HCT116 (cell line): ENCODE data around the gene OXCT2. TPM values are rescaled to one million over a fixed set of nuclear protein-coding genes. Genes with fewer than 3 reads are reported as not detected.

Experiments
- ATAC-seq: fragments of 200-7000 bp; cut with Tn5 transposase; 2 replicates; pipeline ENCODE4 v1.9.1; 2020; ENCODE audit warnings: mild to moderate bottlenecking, moderate library complexity
- BruUV-seq: library from RNA; stranded (reverse); fragments of 400-500 nt; replicated peaks from 2 replicates; lab custom pipeline; 2021; lab: Mats Ljungman, UMichigan
- CTCF ChIA-PET: fragments of 300-600 bp; sonication (Branson Sonifier 250); formaldehyde crosslinking; loops from one replicate; lab custom pipeline; 2021; ENCODE audit warnings: antibody characterized with exemption; lab: Charles Lee
- POLR2A ChIA-PET: fragments of 300-600, 350-600 bp; sonication (Branson Sonifier 250); formaldehyde crosslinking; loops from one replicate; lab custom pipeline; 2021; ENCODE audit warnings: antibody characterized with exemption; lab: Charles Lee
- RAD21 ChIA-PET, 2 experiments: fragments of 300-600 bp; sonication (Branson Sonifier 250); formaldehyde crosslinking; loops; one replicate each; lab custom pipeline; 2023; ENCODE audit warnings: low total read pairs in 2 of 2; ENCODE audit not compliant: uncharacterized antibody in 2 of 2, unreplicated experiment in 2 of 2, low non-redundant PET in 1 of 2; lab: Charles Lee
- DNase-seq: peaks from one replicate; pipeline ENCODE4 v3.0.0-alpha.2; 2010; ENCODE audit warnings: low read depth, low spot score
- H2AFZ ChIP-seq: fragments of 200-600 bp; shearing (Covaris generic), sonication (generic); 2 replicates; pipeline ENCODE4 v1.6.1; 2017; ENCODE audit warnings: low read depth, mixed run types, mixed read lengths, antibody characterized with exemption, low read length; ENCODE audit not compliant: poor library complexity, severe bottlenecking
- H3K27ac ChIP-seq: 2 replicates; pipeline ENCODE4 v1.5.1; 2012; ENCODE audit warnings: low read depth, low read length
- H3K27me3 ChIP-seq: fragments of 200-600 bp; sonication (generic); 2 replicates; pipeline ENCODE4 v1.6.1; 2016; ENCODE audit warnings: mixed run types, low read length, mixed read lengths; ENCODE audit not compliant: insufficient read depth
- H3K36me3 ChIP-seq, 2 experiments: fragments of 200-500 bp in 1 of 2; fragments of 200-600 bp in 1 of 2; sonication (Bioruptor generic) in 1 of 2; sonication (generic) in 1 of 2; 2 replicates each; pipeline versions ENCODE4 v1.5.1 to v1.6.1; 2014 to 2016; ENCODE audit warnings: low read length in 2 of 2, inconsistent platforms in 1 of 2, mixed read lengths in 1 of 2, mixed run types in 1 of 2; ENCODE audit not compliant: insufficient read depth in 2 of 2, control insufficient read depth in 1 of 2
- H3K4me1 ChIP-seq, 2 experiments: fragments of 200-600 bp in 1 of 2; sonication (generic) in 1 of 2; 2 replicates each; pipeline versions ENCODE4 v1.5.1 to v1.6.1; 2012 to 2017; ENCODE audit warnings: low read length in 2 of 2, inconsistent platforms in 1 of 2, mild to moderate bottlenecking in 1 of 2, mixed read lengths in 1 of 2, mixed run types in 1 of 2, moderate library complexity in 1 of 2; ENCODE audit not compliant: insufficient read depth in 2 of 2, control insufficient read depth in 1 of 2
- H3K4me2 ChIP-seq: fragments of 200-600 bp; sonication (generic); 2 replicates; pipeline ENCODE4 v1.6.1; 2017; ENCODE audit warnings: mixed run types, low read length, mixed read lengths
- H3K4me3 ChIP-seq, 2 experiments: fragments of 200-600 bp in 1 of 2; sonication (generic) in 1 of 2; replicated peaks in 1 of 2; 2 replicates each; pipeline ENCODE4 v1.5.1; 2011 to 2016; ENCODE audit warnings: low read length in 2 of 2, control low read depth in 1 of 2, low read depth in 1 of 2, mild to moderate bottlenecking in 1 of 2, mixed read lengths in 1 of 2, mixed run types in 1 of 2
- H3K79me2 ChIP-seq: fragments of 200-600 bp; sonication (generic); 2 replicates; pipeline ENCODE4 v1.6.1; 2017; ENCODE audit warnings: mild to moderate bottlenecking, mixed run types, low read length, moderate library complexity, mixed read lengths; ENCODE audit not compliant: insufficient read depth
- H3K9ac ChIP-seq: fragments of 200-600 bp; sonication (generic); 2 replicates; pipeline ENCODE4 v1.6.1; 2016; ENCODE audit warnings: low read length, mixed read lengths
- H3K9me2 ChIP-seq: fragments of 200-600 bp; sonication (generic), shearing (Covaris generic); 2 replicates; pipeline ENCODE4 v1.6.1; 2017; ENCODE audit warnings: mixed run types, mild to moderate bottlenecking, moderate library complexity; ENCODE audit not compliant: insufficient read depth
- H3K9me3 ChIP-seq, 2 experiments: fragments of 200-500 bp in 1 of 2; fragments of 200-600 bp in 1 of 2; sonication (Bioruptor generic) in 1 of 2; sonication (generic) in 1 of 2; 2 replicates each; pipeline ENCODE4 v1.6.1; 2014 to 2017; ENCODE audit warnings: low read length in 2 of 2, mixed read lengths in 2 of 2, inconsistent platforms in 1 of 2, low read depth in 1 of 2, mild to moderate bottlenecking in 1 of 2, mixed run types in 1 of 2, moderate library complexity in 1 of 2; ENCODE audit not compliant: control insufficient read depth in 1 of 2, insufficient read depth in 1 of 2
- H4K20me1 ChIP-seq: fragments of 200-600 bp; sonication (generic), shearing (Covaris generic); 2 replicates; pipeline ENCODE4 v1.6.1; 2017; ENCODE audit warnings: mixed run types, mild to moderate bottlenecking, moderate library complexity; ENCODE audit not compliant: insufficient read depth
- CEBPB ChIP-seq: IDR thresholded peaks from 2 replicates; pipeline ENCODE4 v1.6.1; 2012; ENCODE audit warnings: low read depth
- ELF1 ChIP-seq: IDR thresholded peaks from 2 replicates; pipeline ENCODE4 v1.6.1; 2012; ENCODE audit warnings: low read depth, borderline replicate concordance
- EZH2 ChIP-seq: fragments of 200-600 bp; sonication (generic); IDR thresholded peaks from 2 replicates; pipeline ENCODE4 v1.6.1; 2017; ENCODE audit warnings: antibody characterized with exemption, mixed run types
- EZH2phosphoT487 ChIP-seq: fragments of 200-600 bp; IDR thresholded peaks from 2 replicates; pipeline ENCODE4 v1.6.1; 2018; ENCODE audit warnings: antibody characterized with exemption, borderline replicate concordance
- JUND ChIP-seq: IDR thresholded peaks from 2 replicates; pipeline ENCODE4 v1.6.1; 2012
- MAX ChIP-seq: IDR thresholded peaks from 2 replicates; pipeline ENCODE4 v1.6.1; 2012
- POLR2A ChIP-seq: IDR thresholded peaks from 2 replicates; pipeline ENCODE4 v1.7.0; 2011; ENCODE audit warnings: borderline replicate concordance; ENCODE audit not compliant: insufficient read depth, insufficient read length; ENCODE audit errors: extremely low read depth
- POLR2AphosphoS5 ChIP-seq: IDR thresholded peaks from 2 replicates; pipeline ENCODE4 v1.6.1; 2011; ENCODE audit warnings: mild to moderate bottlenecking, low read depth, low read length, moderate library complexity
- SP1 ChIP-seq: IDR thresholded peaks from 2 replicates; pipeline ENCODE4 v1.6.1; 2012; ENCODE audit warnings: low read depth
- SRF ChIP-seq: IDR thresholded peaks from 2 replicates; pipeline ENCODE4 v1.6.1; 2012; ENCODE audit warnings: low read depth
- YY1 ChIP-seq: IDR thresholded peaks from 2 replicates; pipeline ENCODE4 v1.6.1; 2011; ENCODE audit warnings: low read length, low read depth, moderate library complexity, mild to moderate bottlenecking; ENCODE audit not compliant: insufficient replicate concordance; ENCODE audit errors: extremely low read depth
- ZFX ChIP-seq: fragments of 450-650 bp; IDR thresholded peaks from 2 replicates; pipeline ENCODE4 v1.6.1; 2017
- ZNF274 ChIP-seq: fragments of 200-500 bp; sonication (Bioruptor generic); IDR thresholded peaks from 2 replicates; pipeline ENCODE4 v1.6.1; 2014; ENCODE audit warnings: mild to moderate bottlenecking, low read depth, low read length, inconsistent platforms
- intact Hi-C: fragments of 100-400 bp; cut with micrococcal nuclease; formaldehyde crosslinking; loops from 2 replicates; pipeline ENCODE4 v1.10.0; 2022
- total RNA-seq: library from RNA; stranded (reverse); gene quantifications from one replicate; pipeline ENCODE4 v1.2.1, GENCODE V29; 2021; ENCODE audit not compliant: unreplicated experiment
- TF ChIP-seq, protein P1 (sequence below): IDR thresholded peaks from 2 replicates; pipeline ENCODE4 v1.6.1; 2012
- TF ChIP-seq, protein P2 (sequence below), 3 experiments: fragments of 200-600 bp in 1 of 3; sonication (generic) in 1 of 3; IDR thresholded peaks in 2 of 3; conservative IDR thresholded peaks in 1 of 3; 2 replicates each; pipeline ENCODE4 v1.5.1; 2012 to 2017; ENCODE audit warnings: low read depth in 2 of 3, low read length in 2 of 3, antibody characterized with exemption in 1 of 3, borderline replicate concordance in 1 of 3, control low read depth in 1 of 3, mild to moderate bottlenecking in 1 of 3, mixed read lengths in 1 of 3, mixed run types in 1 of 3, moderate library complexity in 1 of 3; ENCODE audit not compliant: insufficient read depth in 1 of 3

OXCT2 gene
- total RNA-seq, 1 experiment from 2014 or later = 3.7 TPM

DNA sequence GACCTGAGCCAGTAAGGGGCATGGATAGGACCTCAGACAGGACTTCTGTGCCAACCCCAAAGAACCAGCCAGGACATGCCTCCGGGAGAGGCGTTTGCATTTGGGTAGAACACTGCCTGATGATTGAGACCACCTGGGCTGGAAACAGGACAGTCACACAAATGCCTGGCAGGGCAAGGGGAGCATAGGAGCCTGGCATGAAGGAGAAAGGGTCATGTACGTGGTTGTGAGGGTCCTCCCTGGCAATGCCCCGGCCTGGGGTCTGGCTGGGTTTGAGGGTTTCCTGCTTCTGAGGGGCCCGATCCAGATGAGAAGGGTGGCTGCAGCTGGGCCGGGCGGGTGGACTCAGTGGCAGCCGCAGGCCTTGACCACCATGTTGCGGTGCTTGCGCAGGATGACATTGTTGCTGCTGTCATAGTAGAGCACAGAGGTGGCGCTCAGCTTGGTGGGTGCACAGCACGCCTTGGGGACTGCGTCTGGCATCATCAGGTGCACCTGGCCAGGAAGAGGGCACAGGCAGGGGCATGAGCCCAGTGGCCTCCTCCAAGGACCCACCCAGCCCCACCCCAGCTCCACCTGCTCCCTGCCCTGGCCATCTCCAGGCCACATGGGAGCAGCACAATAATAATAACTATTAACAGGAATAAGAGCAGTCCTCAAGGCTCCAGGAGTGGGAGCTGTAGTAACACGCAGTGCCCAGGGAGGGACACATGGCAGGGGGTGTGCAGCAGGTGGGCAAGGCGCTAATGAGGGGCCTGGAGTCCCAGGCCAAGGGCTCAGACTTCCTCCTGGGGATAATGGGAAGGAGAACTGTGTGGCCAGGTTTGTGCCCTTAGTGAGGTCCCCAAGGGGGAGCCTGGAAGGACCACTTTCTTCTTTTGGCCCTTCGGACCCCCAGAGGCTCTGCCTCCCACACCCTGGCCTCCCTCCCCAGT lies 10.8 kb downstream of the OXCT2 start:
- no peaks in the 10 kb centered on the region for H3K79me2 ChIP-seq
- RAD21 ChIA-PET = no interaction called here
- no TSS peak for BruUV-seq
- H4K20me1 ChIP-seq = no peaks in the 10 kb centered on the region
- H2AFZ ChIP-seq = no peak overlapping the region
- POLR2A ChIA-PET = no interaction called here
- no peaks in the 10 kb centered on the region for H3K9me3 ChIP-seq
- no peak overlapping the region for H3K4me2 ChIP-seq
- no peaks in the 10 kb centered on the region for H3K4me1 ChIP-seq
- TF ChIP-seq POLR2A (no peak), EZH2 (no peak), EZH2phosphoT487 (no peak), CEBPB (no peak), JUND (no peak)
- no peaks in the 10 kb centered on the region for H3K9me2 ChIP-seq
- no peak overlapping the region for H3K4me3 ChIP-seq
- DNase-seq = no peak
- ATAC-seq = no peak
- no peak overlapping the region for H3K9ac ChIP-seq
- intact Hi-C loops = no loop called here
- CTCF ChIA-PET = no interaction called here
- no peak overlapping the region for H3K27ac ChIP-seq
- H3K36me3 ChIP-seq = peaks cover 8 to 17% of the 10 kb centered on the region in 2 experiments; a peak in 3 of 4 replicates
- no peaks in the 10 kb centered on the region for H3K27me3 ChIP-seq

DNA sequence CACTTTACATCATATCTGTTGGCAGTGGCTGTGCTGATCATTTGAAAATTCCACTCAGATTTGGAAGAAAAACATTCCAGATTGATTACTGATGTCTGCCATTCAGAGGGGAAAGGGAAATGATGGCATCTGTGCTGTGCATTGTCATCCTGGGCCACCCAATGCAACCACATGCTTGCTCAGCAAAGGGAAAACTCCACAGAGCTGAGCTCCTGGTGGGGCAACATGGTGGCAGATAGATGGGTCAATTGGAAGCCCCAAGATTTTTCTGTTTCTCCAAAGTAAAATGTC lies 11.8 kb downstream of the OXCT2 start:
- Histone ChIP-seq H3K27ac (no peak overlapping the region), H3K9me2 (no peaks in the 10 kb centered on the region), H3K9me3 (no peaks in the 10 kb centered on the region), H3K4me2 (no peak overlapping the region)
- CTCF ChIA-PET = no interaction called here
- intact Hi-C loops = no loop called here
- no peak for TF ChIP-seq YY1
- no peak for TF ChIP-seq ELF1
- TF ChIP-seq ZFX = no peak
- no peak for TF ChIP-seq MAX
- TF ChIP-seq POLR2AphosphoS5 = no peak
- no peak for TF ChIP-seq SP1
- no peak for TF ChIP-seq CEBPB
- TF ChIP-seq EZH2phosphoT487 = no peak
- TF ChIP-seq, protein P1, sequence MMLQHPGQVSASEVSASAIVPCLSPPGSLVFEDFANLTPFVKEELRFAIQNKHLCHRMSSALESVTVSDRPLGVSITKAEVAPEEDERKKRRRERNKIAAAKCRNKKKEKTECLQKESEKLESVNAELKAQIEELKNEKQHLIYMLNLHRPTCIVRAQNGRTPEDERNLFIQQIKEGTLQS = no peak
- no peak for TF ChIP-seq EZH2
- no peak for TF ChIP-seq SRF
- TF ChIP-seq ZNF274 = no peak
- TF ChIP-seq, protein P2, sequence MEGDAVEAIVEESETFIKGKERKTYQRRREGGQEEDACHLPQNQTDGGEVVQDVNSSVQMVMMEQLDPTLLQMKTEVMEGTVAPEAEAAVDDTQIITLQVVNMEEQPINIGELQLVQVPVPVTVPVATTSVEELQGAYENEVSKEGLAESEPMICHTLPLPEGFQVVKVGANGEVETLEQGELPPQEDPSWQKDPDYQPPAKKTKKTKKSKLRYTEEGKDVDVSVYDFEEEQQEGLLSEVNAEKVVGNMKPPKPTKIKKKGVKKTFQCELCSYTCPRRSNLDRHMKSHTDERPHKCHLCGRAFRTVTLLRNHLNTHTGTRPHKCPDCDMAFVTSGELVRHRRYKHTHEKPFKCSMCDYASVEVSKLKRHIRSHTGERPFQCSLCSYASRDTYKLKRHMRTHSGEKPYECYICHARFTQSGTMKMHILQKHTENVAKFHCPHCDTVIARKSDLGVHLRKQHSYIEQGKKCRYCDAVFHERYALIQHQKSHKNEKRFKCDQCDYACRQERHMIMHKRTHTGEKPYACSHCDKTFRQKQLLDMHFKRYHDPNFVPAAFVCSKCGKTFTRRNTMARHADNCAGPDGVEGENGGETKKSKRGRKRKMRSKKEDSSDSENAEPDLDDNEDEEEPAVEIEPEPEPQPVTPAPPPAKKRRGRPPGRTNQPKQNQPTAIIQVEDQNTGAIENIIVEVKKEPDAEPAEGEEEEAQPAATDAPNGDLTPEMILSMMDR (IDR thresholded peaks at IDR 0.05 in 2 of 3, conservative IDR thresholded peaks at IDR 0.05 in 1 of 3; ENCODE audit: borderline replicate concordance in 1 of 3, insufficient read depth in 1 of 3, low read depth in 2 of 3, low read length in 2 of 3) = no peak
- TF ChIP-seq, all 23 proteins: peak for 0
- peaks cover 9 to 27% of the 10 kb centered on the region in 2 experiments; a peak in 3 of 4 replicates for H3K36me3 ChIP-seq
- H3K9ac ChIP-seq = no peak overlapping the region
- H3K4me1 ChIP-seq = no peaks in the 10 kb centered on the region
- H4K20me1 ChIP-seq = no peaks in the 10 kb centered on the region
- H2AFZ ChIP-seq = no peak overlapping the region
- no peak overlapping the region for H3K4me3 ChIP-seq
- no peaks in the 10 kb centered on the region for H3K27me3 ChIP-seq
- ATAC-seq (no peak), DNase-seq (no peak)
- RAD21 ChIA-PET = no interaction called here
- no peaks in the 10 kb centered on the region for H3K79me2 ChIP-seq
- BruUV-seq = no TSS peak
- POLR2A ChIA-PET = no interaction called here
